ENCODE data around the gene CYP2A7. TPM values are rescaled to one million over a fixed set of nuclear protein-coding genes. Genes with fewer than 3 reads are reported as not detected.
"Not testable (repeated sequence)": the region's sequence is repeated elsewhere in the genome, so short reads cannot be mapped to it uniquely, and the experiment has no call there.

Gene CYP2A7
- polyA plus RNA-seq, 2 of the 4 experiments (the other 2 are of a cell fraction) = not detected

DNA sequence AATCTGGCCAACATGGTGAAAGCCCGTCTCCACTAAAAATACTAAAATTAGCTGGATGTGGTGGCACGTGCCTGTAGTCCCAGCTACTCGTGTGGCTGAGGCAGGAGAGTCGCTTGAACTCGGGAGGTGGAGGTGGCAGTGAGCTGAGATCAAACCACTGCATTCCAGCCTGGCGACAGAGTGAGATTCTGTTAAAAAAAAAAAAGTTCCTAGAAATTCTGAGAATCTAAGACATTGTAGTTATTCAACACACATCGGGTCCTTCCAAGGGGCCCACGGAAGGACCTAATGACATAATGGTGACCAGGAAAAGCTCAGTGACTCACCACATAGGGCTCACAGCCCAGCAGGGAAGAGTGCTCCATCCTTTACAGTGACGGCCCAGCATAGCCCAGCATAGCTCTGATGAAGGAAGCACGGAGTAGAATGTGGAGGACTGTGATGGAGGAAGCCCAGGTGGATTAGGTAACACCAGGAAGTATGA is 22.7 kb upstream of the CYP2A7 start:
- peak in 1 of 2 experiments; percentile 36 for DNase-seq (ENCODE audit: low read depth in 1 of 2, low spot score in 1 of 2)
- not testable (repeated sequence) for H3K4me2 ChIP-seq; H3K4me3 ChIP-seq; H3K9me3 ChIP-seq; TF ChIP-seq FOSL2 (IDR thresholded peaks at IDR 0.05)
- POLR2A ChIA-PET = interaction anchor here (0.7 kb wide), 1 partner anchor 154 kb away, joined by 4 read pairs; the partner anchor contains the start of gene ACTMAP
- CTCF ChIA-PET = interaction anchor here (0.6 to 1.7 kb wide), 6 partner anchors 9 to 271 kb away, joined by 3 to 8 read pairs (median 4); no protein-coding TSS in a partner anchor
- peak overlapping the region in 1 of 2 experiments; percentile 0; a peak in 1 of 6 replicates for H3K27ac ChIP-seq
- peaks cover 12% of the 10 kb centered on the region for H3K4me1 ChIP-seq
- TF ChIP-seq FOSL2 (CRISPR knock-in tag; IDR thresholded peaks at IDR 0.05) = peak; percentile 47; the same call in 1 of the 2 replicates
- 53% methylated on average over 10 of the region's 10 CpGs for WGBS (ENCODE audit: missing lambda C conversion rate)
- peak; percentile 36 to 60; a peak in 5 of 6 replicates for ATAC-seq
- peak; percentile 97 for FAIRE-seq

DNA sequence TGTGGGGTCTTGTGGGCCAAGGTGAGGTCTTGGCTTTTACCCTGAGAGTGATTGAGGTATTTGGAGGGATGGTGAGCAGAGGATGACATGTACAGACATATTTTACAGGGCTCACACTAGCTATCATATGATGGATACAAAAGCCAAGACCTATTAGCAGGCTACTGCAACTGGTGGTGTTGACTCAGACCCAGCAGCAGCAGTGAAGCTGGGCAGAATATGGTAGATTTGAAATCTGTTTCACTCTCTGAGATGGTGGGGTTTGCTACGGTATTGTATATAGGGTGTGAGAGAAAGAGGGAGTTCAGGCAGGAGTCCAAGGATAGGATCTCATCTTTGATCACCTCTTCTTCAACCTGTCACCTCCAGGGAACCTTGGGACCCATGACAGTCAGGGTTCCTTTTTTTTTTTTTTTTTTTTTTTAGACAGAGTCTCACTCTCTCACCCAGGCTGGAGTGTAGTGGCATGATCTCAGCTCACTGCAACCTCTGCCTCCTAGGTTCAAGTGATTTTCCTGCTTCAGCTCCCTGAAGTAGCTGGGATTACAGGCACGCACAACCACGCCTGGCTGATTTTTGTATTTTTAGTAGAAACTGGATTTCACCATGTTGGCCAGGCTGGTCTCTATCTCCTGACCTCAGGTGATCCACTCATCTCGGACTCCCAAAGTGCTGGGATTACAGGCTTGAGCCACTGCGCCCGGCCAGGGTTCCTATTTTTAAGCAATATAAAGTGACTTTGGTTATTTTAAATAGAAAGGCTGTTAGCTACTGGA is 20.1 kb upstream of the CYP2A7 start:
- H3K9me3 ChIP-seq; H3K4me3 ChIP-seq; H3K4me2 ChIP-seq; POLR2A ChIA-PET; DNase-seq (ENCODE audit: low read depth in 1 of 2, low spot score in 1 of 2): not testable (repeated sequence)
- ATAC-seq (0 out of 6 replicates have a peak, but pooled peaks have one; percentile 5 to 6), FAIRE-seq (peak; percentile 28)
- CTCF ChIA-PET = interaction anchor here (0.6 to 1.1 kb wide), 4 partner anchors 10 to 82 kb away, joined by 3 to 4 read pairs (median 4); no protein-coding TSS in a partner anchor
- Histone ChIP-seq H3K27ac (peak overlapping the region in 1 of 2 experiments; percentile 32; a peak in 2 of 6 replicates), H3K4me1 (peaks cover 22% of the 10 kb centered on the region)
- WGBS (ENCODE audit: missing lambda C conversion rate) = 89% methylated on average over 6 of the region's 6 CpGs

GRCh38 chr19:40900521-40900920 is 18.5 kb upstream of the CYP2A7 start:
- peak; percentile 36 for TF ChIP-seq MAFK (IDR thresholded peaks at IDR 0.05; ENCODE audit: partially characterized antibody)
- 89% methylated on average over 5 of the region's 5 CpGs for WGBS (ENCODE audit: missing lambda C conversion rate)
- peaks cover 38% of the 10 kb centered on the region for H3K4me1 ChIP-seq
- POLR2A ChIA-PET; H3K4me2 ChIP-seq; ATAC-seq; H3K4me3 ChIP-seq; H3K9me3 ChIP-seq; DNase-seq (ENCODE audit: low read depth in 1 of 2, low spot score in 1 of 2): not testable (repeated sequence)
- CTCF ChIA-PET = interaction anchor here (1.0 to 1.6 kb wide), 3 partner anchors 9 to 81 kb away, joined by 3 to 5 read pairs (median 3); no protein-coding TSS in a partner anchor
- peak; percentile 98 for FAIRE-seq
- peak overlapping the region in 1 of 2 experiments; percentile 6; a peak in 1 of 6 replicates for H3K27ac ChIP-seq

DNA sequence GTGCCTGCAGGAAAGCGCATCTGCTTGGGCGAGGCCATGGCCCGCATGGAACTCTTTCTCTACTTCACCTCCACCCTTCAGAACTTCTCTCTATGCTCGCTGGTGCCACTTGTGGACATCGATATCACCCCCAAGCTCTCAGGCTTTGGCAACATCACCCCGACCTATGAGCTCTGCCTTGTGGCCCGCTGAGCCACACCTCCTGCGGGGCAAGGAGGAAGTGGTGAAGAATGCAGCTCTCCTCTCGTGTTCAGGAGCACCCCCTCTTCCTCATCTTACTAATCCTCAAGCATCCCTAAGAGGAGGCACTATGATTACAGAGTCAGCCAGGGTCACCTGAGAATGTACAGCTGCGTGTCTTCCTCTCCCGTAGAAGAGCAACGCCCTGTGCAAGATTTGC is 17.9 kb upstream of the CYP2A7 start:
- CTCF ChIA-PET = interaction anchor here (0.8 to 1.6 kb wide), 2 partner anchors 8 to 37 kb away, joined by 3 to 5 read pairs; no protein-coding TSS in a partner anchor
- DNase-seq (ENCODE audit: low read depth in 1 of 2, low spot score in 1 of 2); H3K9me3 ChIP-seq; POLR2A ChIA-PET; H3K4me2 ChIP-seq; H3K4me3 ChIP-seq; ATAC-seq; FAIRE-seq: not testable (repeated sequence)
- peak overlapping the region; percentile 68 to 81; a peak in 5 of 6 replicates for H3K27ac ChIP-seq
- WGBS (ENCODE audit: missing lambda C conversion rate) = 87% methylated on average over 12 of the region's 12 CpGs
- peaks cover 38% of the 10 kb centered on the region for H3K4me1 ChIP-seq

DNA sequence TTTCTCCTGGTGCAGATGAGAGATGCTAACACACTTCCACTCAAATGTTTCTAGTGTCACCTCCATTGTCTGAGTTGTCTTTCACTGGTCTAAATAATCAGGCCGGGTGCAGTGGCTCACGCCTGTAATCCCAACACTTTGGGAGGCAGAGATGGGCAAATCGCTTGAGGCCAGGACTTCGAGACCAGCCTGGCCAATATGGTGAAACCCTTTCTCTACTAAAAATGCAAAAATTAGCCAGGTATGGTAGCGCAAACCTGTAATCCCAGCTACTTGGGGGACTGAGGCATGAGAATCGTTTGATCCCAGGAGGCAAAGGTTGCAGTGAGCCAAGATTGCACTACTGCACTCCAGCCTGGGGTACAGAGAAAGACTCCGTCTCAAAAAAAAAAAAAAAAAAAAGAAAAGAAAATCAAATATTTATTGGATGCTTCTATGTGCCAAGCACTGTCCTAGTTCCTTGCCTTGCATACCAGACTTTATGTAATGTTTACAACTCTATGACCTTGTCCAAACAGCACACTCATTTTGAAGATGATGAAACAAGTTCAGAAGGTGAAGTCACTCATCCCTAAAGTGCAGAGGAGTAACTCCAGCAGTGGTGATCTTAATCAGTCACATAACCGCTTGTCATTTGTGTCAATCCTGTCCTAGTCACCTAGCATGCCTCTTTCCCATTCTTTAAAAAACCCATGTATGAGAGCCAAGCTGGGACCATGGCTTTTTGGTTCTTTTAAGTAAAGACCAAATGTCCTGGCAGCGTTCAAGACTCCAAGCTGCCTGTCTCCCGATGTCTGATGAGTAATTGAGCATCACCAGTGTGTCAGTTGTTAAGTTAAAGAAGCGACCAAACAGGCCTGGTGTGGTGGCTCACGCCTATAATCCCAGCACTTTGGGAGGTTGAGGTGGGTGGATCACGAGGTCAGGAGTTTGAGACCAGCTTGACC is 15.1 kb upstream of the CYP2A7 start:
- CTCF ChIA-PET = interaction anchor here (0.8 kb wide), 1 partner anchor 248 kb away, joined by 3 read pairs; no protein-coding TSS in a partner anchor
- peak; percentile 67 to 94 for DNase-seq (ENCODE audit: low read depth in 1 of 2, low spot score in 1 of 2)
- Histone ChIP-seq H3K27ac (peak overlapping the region; percentile 68 to 81), H3K4me1 (peaks cover 32% of the 10 kb centered on the region), H3K4me2 (peak overlapping the region; percentile 44)
- peak; percentile 100 for FAIRE-seq
- POLR2A ChIA-PET, H3K9me3 ChIP-seq, H3K4me3 ChIP-seq: not testable (repeated sequence)
- peak; percentile 92 to 96 for ATAC-seq
- TF ChIP-seq GATA3 (IDR thresholded peaks at IDR 0.05; ENCODE audit: borderline replicate concordance) (peak; percentile 98), ESRRA (IDR thresholded peaks at IDR 0.05; ENCODE audit: borderline replicate concordance, low read length) (peak; percentile 82; the same call in 1 of the 2 replicates), CEBPB (IDR thresholded peaks at IDR 0.05) (peak; percentile 97 to 98), RARB (CRISPR knock-in tag; IDR thresholded peaks at IDR 0.05) (peak; percentile 91; the same call in 1 of the 2 replicates), ZSCAN20 (CRISPR knock-in tag; IDR thresholded peaks at IDR 0.05) (peak; percentile 12; the same call in 1 of the 2 replicates), EP300 (IDR thresholded peaks at IDR 0.05) (peak; percentile 87 to 95; a peak in 4 of 5 replicates), FOSL2 (IDR thresholded peaks at IDR 0.05) (peak; percentile 93), FOSL2 (CRISPR knock-in tag; IDR thresholded peaks at IDR 0.05) (peak; percentile 96), JUN (IDR thresholded peaks at IDR 0.05) (peak; percentile 80 to 99), SMC3 (IDR thresholded peaks at IDR 0.05) (peak; percentile 46; the same call in 2 of the 3 replicates), HEYL (CRISPR knock-in tag; IDR thresholded peaks at IDR 0.05) (peak; percentile 72; the same call in 1 of the 2 replicates), JUNB (IDR thresholded peaks at IDR 0.05) (peak; percentile 98), BCL3 (IDR thresholded peaks at IDR 0.05) (peak; percentile 97)
- TF ChIP-seq, protein P1, sequence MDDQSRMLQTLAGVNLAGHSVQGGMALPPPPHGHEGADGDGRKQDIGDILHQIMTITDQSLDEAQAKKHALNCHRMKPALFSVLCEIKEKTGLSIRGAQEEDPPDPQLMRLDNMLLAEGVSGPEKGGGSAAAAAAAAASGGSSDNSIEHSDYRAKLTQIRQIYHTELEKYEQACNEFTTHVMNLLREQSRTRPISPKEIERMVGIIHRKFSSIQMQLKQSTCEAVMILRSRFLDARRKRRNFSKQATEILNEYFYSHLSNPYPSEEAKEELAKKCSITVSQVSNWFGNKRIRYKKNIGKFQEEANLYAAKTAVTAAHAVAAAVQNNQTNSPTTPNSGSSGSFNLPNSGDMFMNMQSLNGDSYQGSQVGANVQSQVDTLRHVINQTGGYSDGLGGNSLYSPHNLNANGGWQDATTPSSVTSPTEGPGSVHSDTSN (IDR thresholded peaks at IDR 0.05) = peak; percentile 15; the same call in 1 of the 2 replicates
- TF ChIP-seq, protein P2, sequence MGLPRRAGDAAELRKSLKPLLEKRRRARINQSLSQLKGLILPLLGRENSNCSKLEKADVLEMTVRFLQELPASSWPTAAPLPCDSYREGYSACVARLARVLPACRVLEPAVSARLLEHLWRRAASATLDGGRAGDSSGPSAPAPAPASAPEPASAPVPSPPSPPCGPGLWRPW (IDR thresholded peaks at IDR 0.05) = peak; percentile 93
- TF ChIP-seq, protein P3, sequence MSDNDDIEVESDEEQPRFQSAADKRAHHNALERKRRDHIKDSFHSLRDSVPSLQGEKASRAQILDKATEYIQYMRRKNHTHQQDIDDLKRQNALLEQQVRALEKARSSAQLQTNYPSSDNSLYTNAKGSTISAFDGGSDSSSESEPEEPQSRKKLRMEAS (IDR thresholded peaks at IDR 0.05) = peak; percentile 74
- 34% methylated on average over 13 of the region's 13 CpGs for WGBS (ENCODE audit: missing lambda C conversion rate)
